GM20431 (cell line): ENCODE measurements around the gene ISLR.
"Not testable (repeated sequence)": the region's sequence is repeated elsewhere in the genome, so short reads cannot be mapped to it uniquely, and the experiment has no call there.

Experiments
- in situ Hi-C: fragments of 300-500 bp; cut with MseI, MboI; formaldehyde crosslinking; loops from one replicate; pipeline ENCODE4 v1.15.0; 2020; ENCODE audit warnings: low sequenced_read_pairs; ENCODE audit not compliant: unreplicated experiment

ISLR gene

DNA sequence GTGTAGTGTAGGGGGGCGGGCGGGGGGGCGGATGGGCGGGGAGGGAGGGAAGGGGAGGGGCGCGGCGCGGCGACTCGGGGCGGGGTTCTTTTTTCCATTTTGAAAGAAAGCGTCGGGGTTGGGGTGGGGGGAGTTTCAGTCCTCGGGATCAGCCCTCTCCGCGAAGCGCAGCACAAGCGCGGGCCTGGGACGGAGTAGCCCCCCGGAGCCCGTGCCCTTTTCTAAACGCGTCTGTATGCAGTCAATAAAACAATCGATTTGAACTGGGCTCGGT, 37.0 kb upstream of the ISLR start:
- in situ Hi-C loops: no loop called here

DNA sequence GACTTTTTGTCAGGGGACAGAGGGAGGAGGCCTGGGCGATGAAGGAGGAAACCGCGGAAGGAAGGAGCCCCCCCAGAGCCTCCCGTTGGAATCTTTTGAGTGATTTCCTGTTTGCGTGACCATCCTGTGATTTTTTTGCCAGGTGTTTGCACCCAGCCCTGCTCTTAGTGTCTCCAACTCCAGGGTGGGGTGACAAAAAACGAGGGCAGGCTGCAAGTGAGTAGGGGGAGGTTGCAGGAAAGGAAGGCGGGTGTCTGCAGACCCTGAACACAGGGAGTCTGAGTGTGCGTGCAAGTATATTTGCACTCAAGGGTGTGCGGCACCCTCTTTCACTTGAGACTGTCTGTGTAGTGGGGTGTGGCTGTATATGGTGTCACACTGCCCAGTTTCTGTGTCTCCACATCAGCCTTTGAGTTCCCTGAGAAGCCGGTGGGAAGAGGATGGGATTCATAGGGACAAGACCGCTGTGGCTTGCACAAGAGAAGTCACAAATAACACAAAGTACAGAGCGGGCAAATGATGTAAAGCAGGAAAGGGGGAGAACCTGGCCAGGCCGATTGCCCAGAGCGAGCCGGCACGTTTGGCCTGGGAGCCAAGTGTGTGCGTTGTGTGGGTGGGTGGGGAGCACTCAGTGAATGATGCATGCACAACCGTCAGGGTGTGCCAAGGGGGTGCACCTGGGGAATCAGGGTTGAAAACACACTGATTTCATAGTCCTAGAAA, 36.5 kb upstream of the ISLR start:
- in situ Hi-C loops: no loop called here

DNA sequence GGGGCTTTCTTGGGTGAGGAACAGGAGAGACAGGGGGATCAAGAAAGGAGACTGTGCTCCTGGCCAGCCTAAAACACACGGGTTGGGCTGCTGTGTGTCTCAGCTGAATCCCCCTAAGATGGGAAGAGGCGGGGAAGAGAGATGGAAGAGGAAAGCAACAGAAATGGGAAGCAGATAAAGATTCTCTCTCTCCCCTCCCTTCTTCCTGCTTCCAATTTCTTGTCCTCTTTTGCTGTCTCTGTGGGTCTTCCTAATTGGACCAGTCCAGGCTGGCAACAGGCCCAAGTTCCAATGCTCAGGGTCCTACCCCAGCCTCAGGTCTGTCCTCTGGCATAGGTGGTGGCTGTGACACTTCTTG, 36.0 kb upstream of the ISLR start:
- in situ Hi-C loops: no loop called here

DNA sequence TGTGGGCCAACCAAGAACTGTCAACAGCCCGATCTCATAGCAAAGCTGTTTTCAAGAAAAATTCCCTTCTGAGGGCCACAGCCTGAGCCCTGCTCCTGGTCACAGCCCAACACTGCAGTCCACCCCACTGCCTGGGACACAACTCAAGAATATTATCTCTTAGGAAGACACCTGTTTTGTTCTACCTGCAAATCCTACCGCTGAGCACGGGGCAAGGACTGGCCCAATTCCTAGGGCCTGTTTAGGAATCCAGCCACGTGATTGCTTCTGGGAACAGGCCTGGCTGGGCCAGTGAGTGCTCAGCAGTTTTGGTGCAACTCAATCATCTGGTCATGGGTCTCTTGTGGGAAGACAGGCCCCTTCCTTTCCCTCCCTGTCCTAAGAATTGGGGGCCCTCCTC, 34.9 kb upstream of the ISLR start:
- in situ Hi-C loops: no loop called here

DNA sequence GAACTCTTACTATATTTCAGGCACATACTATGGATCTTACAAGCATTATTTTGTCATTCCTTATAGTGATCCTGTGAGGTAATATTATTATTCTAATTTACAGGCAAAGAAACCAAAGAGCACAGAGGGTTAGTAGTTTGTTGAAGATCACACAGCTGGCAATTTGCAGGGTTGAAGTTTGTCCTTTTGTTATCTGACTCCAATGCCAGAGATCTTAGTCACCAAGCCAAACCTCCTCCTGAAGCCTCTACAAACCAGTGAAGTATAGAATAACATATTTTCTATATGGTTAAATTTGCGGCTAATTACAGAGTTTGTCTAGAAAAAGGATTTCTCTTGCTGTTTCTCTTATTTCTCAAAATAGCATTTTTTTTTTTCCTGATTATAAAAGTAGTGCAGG, 31.9 kb upstream of the ISLR start:
- in situ Hi-C loops: no loop called here

DNA sequence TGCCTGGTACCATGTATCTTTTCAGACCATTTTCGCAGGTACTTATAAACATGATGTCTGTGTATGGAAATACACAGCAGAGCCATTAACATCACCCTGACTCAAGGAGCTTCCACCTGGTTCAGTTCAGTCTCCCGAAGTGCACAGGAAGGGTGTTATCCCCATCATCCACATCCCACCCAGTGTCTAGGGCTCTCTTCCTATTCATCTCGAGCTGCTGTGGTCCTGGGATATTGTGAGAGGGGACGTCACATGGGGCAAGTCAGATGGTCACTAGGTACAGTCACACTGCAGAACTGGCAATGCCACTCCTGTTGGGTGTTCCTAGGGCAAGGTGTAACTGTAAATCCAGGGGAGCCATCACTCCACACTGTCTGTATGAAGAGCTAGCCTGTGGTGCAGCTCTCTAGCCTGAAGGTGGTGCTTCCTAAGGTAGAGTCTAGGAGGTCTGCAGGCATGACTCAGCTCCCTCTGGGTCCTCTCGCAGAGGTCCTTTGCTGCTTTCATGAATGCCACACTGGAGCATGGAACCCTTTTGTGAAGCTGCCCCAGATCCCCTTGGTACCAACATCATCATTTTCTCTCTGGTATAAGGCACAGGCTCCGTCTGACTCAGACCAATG, 29.2 kb upstream of the ISLR start:
- in situ Hi-C loops: no loop called here

DNA sequence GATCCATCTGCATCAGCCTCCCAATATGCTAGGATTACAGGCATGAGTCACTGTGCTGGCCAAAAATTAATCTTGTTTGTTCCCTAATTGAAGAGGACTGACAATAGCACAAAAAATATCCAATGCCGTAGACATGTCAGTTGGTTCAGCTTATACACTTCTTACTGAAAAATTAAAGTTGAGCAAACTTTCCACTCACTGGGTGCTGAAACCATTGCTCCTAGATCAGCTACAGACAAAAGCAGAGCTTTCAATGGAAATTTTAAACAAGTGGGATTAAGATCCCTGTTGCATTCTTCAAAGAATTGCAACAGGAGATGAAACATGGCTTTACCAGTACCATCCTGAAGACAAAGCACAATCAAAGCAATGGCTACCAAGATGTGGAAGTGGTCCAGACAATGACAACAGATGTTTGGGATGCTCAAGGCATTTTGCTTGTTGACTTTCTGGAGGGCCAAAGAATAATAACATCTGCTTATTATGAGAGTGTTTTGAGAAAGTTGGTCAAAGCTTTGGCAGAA, 27.2 kb upstream of the ISLR start:
- in situ Hi-C loops: no loop called here

DNA sequence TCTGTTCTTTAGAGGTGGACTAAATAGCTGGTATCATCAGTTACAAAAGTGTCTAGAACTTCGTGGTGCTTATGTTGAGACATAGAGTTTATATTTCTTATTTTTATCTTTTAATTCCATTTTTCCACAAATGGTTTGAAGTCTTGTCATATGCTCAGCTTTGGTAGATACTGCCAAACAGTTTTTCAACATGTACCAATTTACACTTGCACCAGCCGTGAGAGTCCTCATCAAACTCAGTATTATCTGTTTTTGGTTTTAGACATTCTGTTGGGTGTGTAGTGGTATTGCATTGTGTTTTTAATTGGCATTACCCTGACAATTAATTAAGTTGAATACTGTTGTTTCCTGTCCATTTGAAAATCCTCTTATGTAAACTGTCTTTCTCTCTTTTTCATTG, 26.5 kb upstream of the ISLR start:
- in situ Hi-C loops: no loop called here

DNA sequence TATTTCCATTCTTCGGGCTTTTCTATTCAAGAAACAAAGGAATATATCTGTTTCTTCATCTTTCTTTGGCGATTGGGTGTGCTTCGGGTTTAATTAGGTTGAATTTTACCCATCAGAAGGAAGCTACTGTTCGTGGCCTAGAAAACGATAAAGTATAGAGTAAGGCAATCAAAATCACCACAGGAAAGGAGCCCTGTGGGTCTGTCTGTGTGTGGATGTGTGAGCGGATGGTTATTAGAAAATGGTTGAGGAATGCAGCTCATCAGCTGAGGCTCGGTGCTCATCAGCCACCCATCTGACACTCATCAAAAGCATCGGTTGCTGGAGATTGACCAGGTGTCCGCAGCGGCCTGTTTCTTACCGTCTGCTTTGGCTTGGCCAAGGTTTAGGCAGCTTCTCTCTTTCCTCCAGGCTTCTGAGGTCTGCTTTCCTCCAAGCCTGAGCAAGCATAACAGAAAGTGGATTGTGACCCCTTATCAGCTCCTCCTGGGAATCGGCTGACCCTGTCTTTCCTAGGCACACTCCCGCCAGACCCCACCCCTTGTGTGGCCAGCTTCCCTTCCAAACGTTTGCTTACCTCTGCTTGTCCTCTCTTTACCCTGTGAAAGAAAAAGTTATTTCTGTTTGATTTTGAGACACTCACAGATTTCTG, 17.6 kb upstream of the ISLR start:
- in situ Hi-C loops: no loop called here

DNA sequence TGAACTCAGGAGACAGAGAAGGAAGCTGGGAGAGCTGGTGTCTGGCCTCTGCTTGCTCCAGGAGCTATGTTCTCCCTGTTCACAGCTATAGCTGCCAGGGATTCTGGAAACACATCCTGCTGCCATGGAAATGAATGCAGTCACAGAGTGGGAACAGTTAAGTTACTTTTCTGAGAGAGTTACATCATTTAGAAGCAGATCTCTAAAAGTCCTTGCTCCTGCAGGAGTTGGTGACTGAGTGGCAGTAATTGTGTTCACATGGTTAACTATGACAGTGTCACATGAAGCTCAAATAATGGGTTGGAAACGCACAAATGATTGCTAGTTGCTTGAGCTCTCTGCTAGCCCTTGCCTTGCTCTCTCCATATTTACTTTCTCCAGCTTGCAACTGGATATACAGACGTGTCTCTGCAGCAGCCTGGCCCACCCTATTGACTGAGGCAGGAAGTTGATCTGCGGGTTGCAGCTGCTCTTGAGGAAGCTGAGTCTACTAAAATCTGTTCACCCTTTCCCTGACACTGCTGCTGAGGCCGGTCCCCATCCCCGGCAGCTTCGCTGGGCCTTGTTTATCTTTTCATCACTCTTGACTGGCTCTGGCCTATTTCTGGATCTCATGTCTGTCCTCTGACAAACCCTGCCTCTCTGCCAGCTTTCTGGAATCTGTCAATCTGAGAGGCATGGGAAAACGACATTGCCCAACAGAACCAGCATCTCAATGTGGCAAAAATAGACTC, 16.7 kb upstream of the ISLR start:
- in situ Hi-C loops: no loop called here

DNA sequence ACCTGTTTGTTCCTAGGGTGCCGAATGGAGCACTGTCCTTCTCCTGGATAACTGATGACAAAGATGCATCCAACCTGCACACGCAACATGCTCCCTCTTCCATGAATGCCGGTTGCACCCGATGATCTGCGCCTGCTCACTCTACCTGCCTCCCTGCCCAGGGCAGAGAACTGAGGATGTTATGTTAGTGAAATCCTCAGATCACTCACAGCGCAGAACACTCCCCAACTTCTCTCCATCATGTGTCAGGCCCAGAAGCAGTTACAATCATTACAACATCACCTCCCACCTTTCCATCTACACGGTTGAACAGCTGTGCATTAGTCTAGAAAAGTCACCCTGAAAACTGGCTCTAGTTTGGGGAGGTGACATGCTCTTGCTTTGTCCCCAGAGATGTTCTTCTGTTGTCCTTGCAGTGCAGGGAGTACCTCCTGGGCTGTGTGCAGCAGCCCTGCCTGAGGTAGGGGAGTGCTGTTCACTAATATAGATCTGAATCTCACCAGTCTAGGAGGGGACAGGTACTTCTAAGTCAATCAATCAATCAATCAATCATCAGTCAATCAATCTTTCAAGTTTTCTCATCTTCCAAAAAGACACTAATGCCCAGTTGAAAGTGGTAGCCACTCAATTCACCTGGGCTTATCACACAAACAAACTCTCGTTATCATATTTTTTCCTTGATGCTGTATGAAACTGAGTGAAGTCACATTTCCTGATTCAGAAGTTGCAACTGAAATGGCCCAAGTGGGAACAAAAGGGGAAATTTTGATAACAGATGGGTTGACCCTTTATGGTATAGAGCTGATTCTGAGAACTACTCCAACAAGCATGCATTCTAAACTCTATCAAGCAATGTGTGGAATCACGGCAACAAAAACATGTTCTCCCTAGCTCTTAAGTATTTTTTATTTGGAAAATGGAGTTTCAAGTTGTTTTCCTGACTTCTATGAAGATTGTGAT, 15.4 kb upstream of the ISLR start:
- in situ Hi-C loops: no loop called here

DNA sequence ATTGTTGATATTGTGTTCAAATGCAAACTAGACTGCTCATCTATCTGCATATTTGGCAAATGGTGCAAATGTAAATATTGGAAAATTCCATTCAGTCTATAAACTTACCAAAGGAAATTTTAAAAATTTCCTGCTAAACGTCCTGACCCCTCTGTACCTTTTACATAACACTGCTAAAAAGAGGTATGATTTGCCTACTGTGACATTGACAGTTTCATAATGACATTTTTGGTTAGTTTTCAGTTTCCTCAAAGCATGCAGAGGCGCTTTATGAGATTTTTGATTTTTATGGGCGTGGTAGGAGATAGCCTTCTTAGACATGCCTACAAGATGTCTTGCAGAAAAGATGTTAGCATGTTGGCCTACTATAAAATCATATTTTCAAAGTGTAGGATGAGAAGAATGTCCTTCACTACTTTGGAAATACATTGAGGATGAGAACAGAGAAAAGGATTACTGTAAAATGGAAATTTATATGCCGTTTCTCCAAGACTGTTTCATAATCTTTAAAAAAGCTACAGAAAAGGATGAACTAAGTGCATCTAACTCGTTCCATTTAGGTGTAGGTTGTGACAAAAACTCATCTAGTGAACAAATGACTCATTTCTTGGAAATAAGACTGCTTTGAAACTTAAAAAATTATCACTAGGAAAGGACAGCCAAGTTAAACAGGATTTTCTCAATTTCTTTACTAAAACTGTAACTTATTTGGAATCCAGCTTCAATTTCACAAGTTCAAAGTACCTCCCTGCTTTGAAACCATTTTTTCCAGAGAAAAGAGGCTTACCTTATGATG, 14.5 kb upstream of the ISLR start:
- in situ Hi-C loops: no loop called here

DNA sequence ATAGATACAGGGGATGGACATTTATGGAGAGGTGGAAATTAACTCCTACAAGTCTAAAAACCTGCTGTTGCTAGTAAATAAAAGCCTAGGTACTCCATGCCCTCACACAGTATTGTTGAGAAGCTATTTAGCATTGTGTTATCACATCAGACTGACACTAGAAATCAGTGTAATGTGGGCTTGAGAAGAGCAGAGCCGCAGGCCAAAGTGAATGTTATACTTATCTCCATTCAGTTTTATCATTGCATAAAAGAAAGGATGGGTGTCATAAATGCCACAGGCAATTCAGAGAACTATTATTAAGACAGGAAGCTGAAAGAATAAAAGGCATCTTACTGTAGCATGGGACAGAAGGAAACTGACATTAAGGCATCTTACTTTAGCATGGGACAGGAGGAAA, 13.7 kb upstream of the ISLR start:
- in situ Hi-C loops: no loop called here

DNA sequence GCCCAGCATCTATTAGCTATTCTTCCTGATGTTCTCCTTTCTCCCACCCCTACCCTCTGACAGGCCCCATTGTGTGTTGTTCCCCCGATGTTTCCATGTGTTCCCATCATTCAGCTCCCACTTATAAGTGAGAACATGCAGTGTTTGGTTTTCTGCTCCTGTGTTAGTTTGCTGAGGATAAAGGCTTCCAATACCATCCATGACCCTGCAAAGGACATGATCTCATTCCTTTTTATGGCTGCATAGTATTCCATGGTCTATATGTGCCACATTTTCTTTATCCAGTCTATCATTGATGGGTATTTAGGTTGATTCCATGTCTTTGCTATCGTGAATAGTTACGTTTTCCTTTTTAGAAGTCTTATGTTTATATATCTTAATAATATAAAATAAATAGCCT, 13.1 kb upstream of the ISLR start:
- in situ Hi-C loops: not testable (repeated sequence)

DNA sequence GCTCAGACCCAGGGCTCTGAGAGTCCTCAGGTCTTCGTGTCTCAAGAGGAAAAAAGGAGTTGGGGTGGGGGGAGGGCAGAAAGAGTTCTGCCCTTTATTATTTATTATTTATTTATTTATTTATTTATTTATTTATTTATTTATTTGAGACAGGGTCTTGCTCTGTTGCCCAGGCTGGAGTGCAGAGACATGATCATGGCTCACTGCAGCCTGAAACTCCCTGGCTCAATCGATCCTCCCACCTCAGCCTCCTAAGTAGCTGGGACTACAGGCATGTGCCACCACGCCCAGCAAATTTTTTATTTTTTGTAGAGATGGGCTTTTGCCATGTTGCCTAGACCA, 11.3 kb upstream of the ISLR start:
- in situ Hi-C loops: not testable (repeated sequence)

DNA sequence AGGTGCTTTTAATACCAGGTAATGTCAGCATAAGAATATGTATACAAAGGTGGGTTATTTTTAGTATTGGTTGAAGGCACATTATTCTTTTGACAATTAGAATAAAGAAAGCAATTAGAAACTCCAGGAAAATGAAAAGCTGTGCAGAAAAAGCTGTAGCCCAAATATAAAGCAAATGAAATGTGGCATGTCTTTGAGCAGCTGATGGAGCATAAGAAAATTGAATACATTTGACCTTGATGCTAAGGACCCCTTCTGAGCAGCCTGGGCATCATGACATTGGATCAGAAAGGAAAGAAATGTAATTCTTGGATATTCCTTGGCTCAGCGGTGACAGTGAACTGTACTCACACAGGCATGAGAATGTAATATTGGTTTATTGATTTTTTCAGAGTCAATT, 8.0 kb upstream of the ISLR start:
- in situ Hi-C loops: no loop called here

DNA sequence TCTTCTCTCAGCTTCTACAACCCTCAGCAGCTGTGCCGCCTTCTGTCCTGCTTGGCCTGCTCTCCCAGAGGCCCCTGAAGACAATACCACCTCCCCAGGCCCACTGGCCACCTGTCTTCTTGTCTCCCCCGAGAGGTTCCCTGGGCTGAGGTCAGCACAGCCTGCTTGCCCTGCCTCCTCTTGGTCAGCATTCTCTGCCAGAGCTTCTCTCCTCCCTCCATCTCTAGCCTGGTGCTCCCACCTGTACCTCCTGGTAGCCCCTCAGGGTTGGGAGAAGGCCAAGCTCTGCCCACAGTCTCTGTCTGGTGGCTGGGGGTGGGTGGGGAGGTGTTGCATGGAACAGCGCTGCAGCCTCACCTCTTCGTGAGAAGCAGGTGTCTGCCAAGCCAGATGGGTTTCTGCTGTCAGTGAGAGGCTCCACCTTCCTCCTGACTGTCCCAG, 5.6 kb upstream of the ISLR start:
- in situ Hi-C loops: no loop called here

DNA sequence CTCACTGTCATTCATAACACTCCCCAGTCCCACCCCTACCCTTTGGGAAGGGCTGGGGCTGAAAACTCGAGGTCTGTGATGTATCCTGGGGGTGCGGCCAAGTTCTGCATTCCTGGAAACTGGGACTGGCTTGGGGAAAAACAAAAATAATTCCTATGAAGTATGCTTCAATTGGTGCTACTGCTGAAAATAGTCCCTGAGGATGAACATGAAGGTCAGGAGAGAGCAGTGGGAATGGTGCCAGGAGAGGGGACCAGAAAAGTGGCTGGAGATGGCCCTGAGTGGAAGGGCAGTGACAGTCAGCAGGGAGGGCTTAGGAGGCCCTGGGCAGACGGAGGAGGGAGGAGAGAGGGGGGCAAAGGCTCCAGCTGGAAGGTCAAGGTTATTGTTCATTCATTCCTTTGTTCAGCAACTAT, 4.8 kb upstream of the ISLR start:
- in situ Hi-C loops: no loop called here
